ACC112 (cell line): ENCODE measurements around the gene MEAF6.
"Not testable (repeated sequence)": the region's sequence is repeated elsewhere in the genome, so short reads cannot be mapped to it uniquely, and the experiment has no call there.

Experiments used
- H2AFZ ChIP-seq: fragments of 200-600 bp; sonication (generic); one replicate; pipeline ENCODE4 v1.6.0; 2017; ENCODE audit warnings: antibody characterized with exemption, low read length; ENCODE audit not compliant: unreplicated experiment
- H3K27ac ChIP-seq: fragments of 200-600 bp; sonication (generic); 2 replicates; pipeline ENCODE4 v1.5.1; 2014; ENCODE audit warnings: low read depth, mild to moderate bottlenecking, antibody characterized with exemption, low read length, moderate library complexity
- H3K27me3 ChIP-seq: fragments of 200-600 bp; sonication (generic); 2 replicates; pipeline ENCODE4 v1.6.1; 2014; ENCODE audit warnings: mild to moderate bottlenecking, antibody characterized with exemption, low read length, moderate library complexity, mixed read lengths; ENCODE audit not compliant: insufficient read depth
- H3K36me3 ChIP-seq: fragments of 200-600 bp; sonication (generic); 2 replicates; pipeline ENCODE4 v1.6.1; 2016; ENCODE audit warnings: mild to moderate bottlenecking, antibody characterized with exemption, low read length, moderate library complexity, mixed read lengths; ENCODE audit not compliant: insufficient read depth
- H3K4me1 ChIP-seq: fragments of 200-600 bp; sonication (generic); one replicate; pipeline ENCODE4 v1.6.1; 2016; ENCODE audit warnings: low read length, mixed read lengths; ENCODE audit not compliant: insufficient read depth, unreplicated experiment, control insufficient read depth
- H3K4me3 ChIP-seq: fragments of 200-600 bp; sonication (generic); 2 replicates; pipeline ENCODE4 v1.5.1; 2014; ENCODE audit warnings: mild to moderate bottlenecking, low read depth, low read length
- H3K79me2 ChIP-seq: fragments of 200-600 bp; sonication (generic); one replicate; pipeline ENCODE4 v1.6.0; 2016; ENCODE audit warnings: low read length; ENCODE audit not compliant: control insufficient read depth, unreplicated experiment, insufficient read depth

Gene MEAF6

GRCh38 chr1:37502791-37503190, 11.8 kb downstream of the MEAF6 start:
- H3K4me3 ChIP-seq, H3K79me2 ChIP-seq, H2AFZ ChIP-seq, H3K27me3 ChIP-seq, H3K27ac ChIP-seq: not testable (repeated sequence)
- Histone ChIP-seq H3K4me1 (peaks cover 19% of the 10 kb centered on the region), H3K36me3 (peaks cover 20% of the 10 kb centered on the region)

GRCh38 chr1:37502104-37502503, 12.5 kb downstream of the MEAF6 start:
- Histone ChIP-seq H3K27me3 (no peaks in the 10 kb centered on the region), H3K79me2 (peaks cover 6% of the 10 kb centered on the region), H3K36me3 (peaks cover 20% of the 10 kb centered on the region), H3K27ac (no peak overlapping the region), H2AFZ (no peak overlapping the region), H3K4me3 (no peak overlapping the region), H3K4me1 (peaks cover 21% of the 10 kb centered on the region)

GRCh38 chr1:37501661-37502060, 12.9 kb downstream of the MEAF6 start:
- no peak overlapping the region for H3K27ac ChIP-seq
- H3K4me3 ChIP-seq, result no peak overlapping the region
- peaks cover 6% of the 10 kb centered on the region for H3K79me2 ChIP-seq
- no peak overlapping the region for H2AFZ ChIP-seq
- H3K36me3 ChIP-seq, result peaks cover 20% of the 10 kb centered on the region
- peaks cover 21% of the 10 kb centered on the region for H3K4me1 ChIP-seq
- no peaks in the 10 kb centered on the region for H3K27me3 ChIP-seq

DNA sequence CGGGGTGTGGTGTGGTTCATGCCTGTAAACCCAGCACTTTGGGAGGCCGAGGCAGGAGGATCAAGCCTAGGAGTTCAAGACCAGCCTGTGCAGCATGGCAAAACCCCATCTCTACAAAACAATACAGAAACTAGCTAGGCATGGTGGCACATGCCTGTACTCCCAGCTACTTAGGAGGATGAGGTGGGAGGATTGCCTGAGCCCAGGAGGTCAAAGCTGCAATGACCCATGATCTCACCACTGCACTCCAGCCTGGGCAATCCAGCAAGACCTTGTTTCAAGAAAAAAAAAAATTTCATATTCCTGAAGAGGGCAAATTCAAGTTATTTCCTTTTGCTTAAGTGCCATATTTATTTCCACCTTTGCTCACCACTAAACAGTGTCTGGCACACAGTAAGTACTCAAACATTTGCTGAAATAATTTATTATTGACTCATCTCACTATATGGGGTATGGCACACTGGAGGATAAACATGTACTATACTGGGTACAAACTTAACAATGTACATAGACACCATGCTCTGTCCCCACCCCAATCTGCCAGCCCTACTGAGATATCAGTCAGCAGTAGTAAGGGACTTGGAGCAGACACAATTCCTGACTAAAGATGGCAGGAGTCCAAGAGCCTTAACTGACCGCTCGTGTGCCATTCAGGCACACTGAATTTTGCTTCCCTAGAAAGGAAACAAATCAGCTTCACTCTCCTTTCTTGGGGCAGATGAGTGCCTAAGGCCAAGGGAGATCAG, 15.5 kb downstream of the MEAF6 start:
- peaks cover 21% of the 10 kb centered on the region for H3K4me1 ChIP-seq
- H3K79me2 ChIP-seq, result no peaks in the 10 kb centered on the region
- H3K27me3 ChIP-seq, result no peaks in the 10 kb centered on the region
- no peak overlapping the region for H3K4me3 ChIP-seq
- peaks cover 15% of the 10 kb centered on the region for H3K36me3 ChIP-seq
- peak overlapping the region; percentile 81 for H3K27ac ChIP-seq
- H2AFZ ChIP-seq, result no peak overlapping the region

DNA sequence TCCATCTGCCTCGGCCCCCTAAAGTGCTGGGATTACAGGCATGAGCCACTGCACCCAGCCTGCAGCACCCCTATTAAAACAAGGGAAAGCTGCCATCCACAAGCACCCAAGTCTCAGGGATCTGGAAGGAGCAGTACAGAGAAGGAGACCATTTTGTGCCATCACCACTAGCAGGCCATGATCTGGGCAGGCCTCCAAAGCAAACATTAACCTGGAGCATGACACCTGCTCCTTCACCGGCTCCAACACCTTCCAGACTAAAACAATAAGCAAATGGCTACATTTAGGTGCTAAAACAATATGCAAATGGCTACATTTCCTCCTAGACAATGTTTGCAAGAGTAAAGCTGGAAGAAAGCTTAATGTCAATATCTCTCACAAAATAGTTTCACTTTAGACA, 16.7 kb downstream of the MEAF6 start:
- Histone ChIP-seq H2AFZ (no peak overlapping the region), H3K27me3 (no peaks in the 10 kb centered on the region), H3K79me2 (no peaks in the 10 kb centered on the region), H3K36me3 (peaks cover 17% of the 10 kb centered on the region), H3K27ac (no peak overlapping the region), H3K4me3 (no peak overlapping the region), H3K4me1 (peaks cover 21% of the 10 kb centered on the region)

GRCh38 chr1:37495875-37496274, 18.7 kb downstream of the MEAF6 start:
- Histone ChIP-seq H3K4me1 (peaks cover 21% of the 10 kb centered on the region), H3K27ac (no peak overlapping the region), H2AFZ (no peak overlapping the region), H3K79me2 (no peaks in the 10 kb centered on the region), H3K36me3 (peaks cover 17% of the 10 kb centered on the region), H3K4me3 (no peak overlapping the region), H3K27me3 (no peaks in the 10 kb centered on the region)

DNA sequence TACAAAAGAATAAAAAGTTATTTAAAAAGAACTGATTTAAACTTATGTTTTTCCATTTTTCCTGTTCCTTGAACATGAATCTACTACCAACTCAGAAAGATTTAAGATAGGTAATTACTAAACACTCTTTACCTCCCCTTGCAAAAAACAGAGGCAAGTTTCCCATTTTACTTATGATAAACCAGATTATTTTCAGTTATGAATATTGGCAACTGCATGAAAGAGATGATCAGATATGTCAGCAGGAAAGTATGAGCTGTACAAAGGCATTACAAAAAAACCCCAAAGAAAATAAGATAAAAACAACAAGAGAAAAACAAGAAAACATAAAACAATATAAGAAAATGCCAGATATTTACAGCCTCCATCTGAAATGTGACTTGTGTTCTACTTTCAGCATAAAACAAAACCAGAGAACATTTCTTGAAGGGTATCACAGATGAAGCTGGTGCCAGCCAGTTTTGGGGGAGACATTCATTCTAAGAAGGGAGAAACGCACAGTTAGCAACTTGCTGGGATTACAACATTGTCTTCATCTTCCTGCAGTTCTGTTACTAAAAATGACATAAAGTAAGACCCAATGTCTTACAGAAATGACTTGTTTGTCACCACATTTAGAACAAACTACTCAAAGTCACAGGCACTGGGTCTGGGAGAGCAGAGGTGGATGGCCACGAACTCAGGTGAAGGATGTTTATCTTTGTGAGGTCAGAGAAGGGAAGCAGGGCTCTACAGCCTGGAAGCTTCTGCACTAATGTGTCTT, 21.0 kb downstream of the MEAF6 start:
- Histone ChIP-seq H3K36me3 (peaks cover 13% of the 10 kb centered on the region), H2AFZ (no peak overlapping the region)

GRCh38 chr1:37487619-37487984, 27.0 kb downstream of the MEAF6 start:
- Histone ChIP-seq H3K4me1 (peaks cover 24% of the 10 kb centered on the region), H3K79me2 (no peaks in the 10 kb centered on the region), H2AFZ (no peak overlapping the region), H3K27ac (peak overlapping the region; percentile 78), H3K27me3 (no peaks in the 10 kb centered on the region), H3K36me3 (peaks cover 8% of the 10 kb centered on the region; the same call in 1 of the 2 replicates), H3K4me3 (no peak overlapping the region)

More for the DNA sequence above, 21.0 kb downstream of the MEAF6 start:
- Histone ChIP-seq H3K79me2 (no peaks in the 10 kb centered on the region), H3K4me1 (peaks cover 7% of the 10 kb centered on the region), H3K27me3 (no peaks in the 10 kb centered on the region), H3K4me3 (no peak overlapping the region), H3K27ac (no peak overlapping the region)

GRCh38 chr1:37486680-37487618, 27.6 kb downstream of the MEAF6 start:
- no peaks in the 10 kb centered on the region for H3K27me3 ChIP-seq
- peak overlapping the region; percentile 78 for H3K27ac ChIP-seq
- H2AFZ ChIP-seq, result no peak overlapping the region
- peaks cover 24% of the 10 kb centered on the region for H3K4me1 ChIP-seq
- H3K36me3 ChIP-seq, result peaks cover 7% of the 10 kb centered on the region; the same call in 1 of the 2 replicates
- H3K79me2 ChIP-seq, result no peaks in the 10 kb centered on the region
- no peak overlapping the region for H3K4me3 ChIP-seq

DNA sequence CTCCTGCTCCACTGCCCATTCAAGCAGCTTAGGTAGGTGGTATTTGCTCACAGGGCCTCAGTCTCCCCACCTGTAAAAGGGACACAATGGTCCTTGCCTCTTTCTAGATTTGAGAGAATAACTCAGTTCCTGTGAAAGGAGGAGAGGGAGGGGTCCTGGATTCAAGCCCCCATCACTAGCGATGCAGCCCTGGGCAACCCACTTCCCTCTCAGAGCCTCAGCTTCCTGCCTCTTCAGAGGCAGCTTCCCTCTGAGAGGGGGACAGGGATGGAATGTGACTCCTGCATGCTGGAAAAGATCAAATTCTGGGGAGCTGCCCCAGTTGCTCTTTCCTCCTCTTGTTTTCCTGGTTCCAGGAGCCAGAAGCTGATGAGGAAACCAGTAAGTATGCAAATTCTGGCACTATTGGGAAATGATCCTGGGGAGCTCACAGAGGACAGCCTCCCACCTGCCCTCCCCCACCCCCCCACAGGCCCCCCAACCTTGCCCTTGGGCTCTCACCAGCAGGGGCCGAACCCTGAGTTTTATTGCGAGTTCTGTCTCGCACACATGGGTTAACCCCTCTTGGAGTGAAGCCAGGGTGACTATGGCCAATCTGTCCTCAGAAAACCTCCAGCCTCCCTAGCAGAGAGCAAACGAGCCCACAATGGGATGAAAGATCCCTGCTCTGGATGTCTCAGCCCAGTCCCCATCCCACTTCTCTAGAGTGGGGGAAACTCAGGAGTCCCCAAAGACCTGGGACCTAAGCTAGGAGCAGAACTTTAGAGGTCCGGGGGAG, 28.5 kb downstream of the MEAF6 start:
- peaks cover 12% of the 10 kb centered on the region; the same call in 1 of the 2 replicates for H3K36me3 ChIP-seq
- peaks cover 24% of the 10 kb centered on the region for H3K4me1 ChIP-seq
- H3K27ac ChIP-seq, result peak overlapping the region; percentile 78
- no peak overlapping the region for H2AFZ ChIP-seq
- no peak overlapping the region for H3K4me3 ChIP-seq
- H3K27me3 ChIP-seq, result no peaks in the 10 kb centered on the region
- H3K79me2 ChIP-seq, result peaks cover 7% of the 10 kb centered on the region
